GM18861 (cell line): ENCODE results near the gene NPPB.

ENCODE experiments used
- ATAC-seq: cut with Tn5 transposase; IDR thresholded peaks from one replicate; pipeline ENCODE4 v1.9.1; 2021; ENCODE audit not compliant: unreplicated experiment

NPPB gene

DNA sequence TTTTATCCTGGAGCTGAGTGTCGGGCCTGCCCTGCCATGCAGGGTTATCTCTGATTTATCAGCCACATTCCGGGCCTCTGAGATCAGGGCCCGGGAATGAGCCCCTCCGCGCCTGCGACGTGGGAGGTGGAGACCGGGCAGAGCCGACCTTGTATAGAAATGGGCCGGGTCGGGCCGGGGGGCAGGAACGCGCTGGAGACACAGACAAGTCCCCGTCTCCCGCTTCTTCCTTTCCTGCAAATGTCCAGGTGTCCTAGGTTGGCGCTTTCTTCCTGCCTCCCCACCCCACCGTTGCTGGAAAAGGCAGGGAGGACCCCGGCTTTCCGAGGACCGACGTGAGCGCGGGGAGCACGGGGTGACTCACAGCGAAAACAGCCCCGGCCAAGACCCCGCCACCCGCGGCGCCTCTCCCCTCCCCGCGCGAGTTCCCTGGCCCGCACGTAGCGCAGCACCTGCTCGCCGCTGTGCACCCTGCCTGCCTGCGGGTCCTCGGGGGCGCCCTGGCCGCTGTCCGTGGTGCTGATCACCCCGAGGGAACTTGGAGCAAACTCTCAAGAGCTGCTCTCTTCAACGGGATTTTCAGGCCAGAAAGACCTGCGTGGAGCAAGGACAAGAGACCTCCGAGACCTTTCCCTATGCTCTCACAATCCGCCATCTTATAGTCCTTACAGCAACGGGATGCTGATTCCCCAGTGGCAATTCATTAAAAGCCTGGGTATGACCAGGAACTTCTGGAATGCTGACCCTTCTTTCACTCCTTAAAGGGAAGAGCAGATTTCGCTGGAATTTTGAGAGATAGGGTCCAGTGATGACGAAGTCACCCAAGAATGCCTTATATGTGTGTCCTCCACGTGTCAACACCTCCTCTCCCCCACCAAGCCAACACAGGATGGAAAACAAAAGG, 475 bp upstream of the NPPB start:
- ATAC-seq, result no peak

GRCh38 chr1:11858158-11858557, 587 bp downstream of the NPPB start:
- ATAC-seq, result no peak

GRCh38 chr1:11857164-11857851, 1.4 kb downstream of the NPPB start:
- ATAC-seq, result no peak

- ATAC-seq, result no peak
Measured at GRCh38 chr1:11856698-11857097, 2.0 kb downstream of the NPPB start.

GRCh38 chr1:11855430-11855829, 3.3 kb downstream of the NPPB start:
- ATAC-seq, result no peak

- ATAC-seq, result no peak
Measured at GRCh38 chr1:11854519-11854918, 4.2 kb downstream of the NPPB start.

GRCh38 chr1:11851180-11851579, 7.6 kb downstream of the NPPB start:
- no peak for ATAC-seq

DNA sequence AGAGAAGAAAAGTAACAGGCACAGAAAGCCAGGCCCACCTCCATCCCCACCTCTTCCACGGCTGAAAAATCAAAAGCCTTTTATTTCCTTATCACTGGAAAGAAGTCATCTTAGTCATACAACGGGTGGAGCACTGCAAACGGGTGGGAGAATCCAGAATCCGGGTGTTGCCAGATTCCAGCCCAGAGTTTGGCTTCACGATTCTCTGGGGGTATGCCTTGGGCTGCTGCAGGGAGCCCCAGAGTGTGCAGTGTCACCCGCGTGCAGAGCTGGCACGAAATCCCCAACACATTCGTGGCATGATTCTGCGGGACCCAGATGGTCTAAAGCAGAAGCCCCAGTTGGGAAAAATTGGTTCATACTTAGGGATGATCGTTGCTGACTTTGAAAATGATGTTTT, 8.6 kb downstream of the NPPB start:
- ATAC-seq, result no peak

DNA sequence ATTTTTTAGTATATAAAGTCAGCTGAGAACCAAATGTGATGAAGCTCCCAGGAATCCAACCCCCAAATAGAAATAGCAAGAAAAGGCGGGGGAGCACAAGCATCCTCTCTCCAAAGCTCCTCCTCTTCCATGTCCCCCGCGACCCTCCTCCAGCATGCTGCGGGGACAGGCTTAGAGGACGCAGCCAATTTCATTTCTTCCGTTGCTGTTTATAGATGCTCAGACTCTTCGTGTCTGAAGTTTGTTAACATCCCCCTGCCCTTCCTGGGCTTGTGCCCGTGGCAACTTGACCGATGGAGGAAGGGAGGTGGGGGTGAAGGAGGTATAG, 10.4 kb downstream of the NPPB start:
- ATAC-seq, result no peak

- ATAC-seq, result no peak
Measured at GRCh38 chr1:11847667-11848372, 10.9 kb downstream of the NPPB start, which contains the start of gene NPPA. Gene NPPA, minus strand, starts transcription at chr1:11847783. Its CDS starts 99 bp downstream, at chr1:11847684.

DNA sequence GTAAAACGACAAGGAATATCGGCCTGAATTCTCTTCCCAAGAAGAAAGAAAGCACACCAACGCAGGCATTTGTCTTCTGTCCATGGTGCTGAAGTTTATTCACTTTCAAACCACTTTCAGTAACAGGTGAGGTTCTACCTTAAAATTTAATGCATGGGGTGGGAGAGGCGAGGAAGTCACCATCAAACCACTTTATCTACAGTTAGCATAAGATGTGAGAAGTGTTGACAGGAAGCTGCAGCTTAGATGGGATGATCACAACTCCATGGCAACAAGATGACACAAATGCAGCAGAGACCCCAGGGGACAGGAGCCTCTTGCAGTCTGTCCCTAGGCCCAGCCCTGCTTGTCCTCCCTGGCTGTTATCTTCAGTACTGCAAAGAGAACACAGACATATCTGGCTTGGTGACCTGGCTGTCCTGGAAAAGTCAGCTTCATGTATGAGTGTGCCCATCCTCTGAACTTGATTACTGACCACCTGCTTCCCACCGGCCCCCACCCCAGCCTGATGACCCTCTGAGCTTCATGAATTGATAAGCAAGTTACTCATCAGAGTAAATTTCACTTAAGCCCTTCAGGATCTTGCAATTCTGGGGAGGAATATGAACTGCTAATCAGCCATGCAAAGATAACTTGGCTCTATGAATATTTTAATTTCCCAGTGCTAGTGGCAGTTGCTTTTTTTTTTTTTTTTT, 13.0 kb downstream of the NPPB start:
- no peak for ATAC-seq

DNA sequence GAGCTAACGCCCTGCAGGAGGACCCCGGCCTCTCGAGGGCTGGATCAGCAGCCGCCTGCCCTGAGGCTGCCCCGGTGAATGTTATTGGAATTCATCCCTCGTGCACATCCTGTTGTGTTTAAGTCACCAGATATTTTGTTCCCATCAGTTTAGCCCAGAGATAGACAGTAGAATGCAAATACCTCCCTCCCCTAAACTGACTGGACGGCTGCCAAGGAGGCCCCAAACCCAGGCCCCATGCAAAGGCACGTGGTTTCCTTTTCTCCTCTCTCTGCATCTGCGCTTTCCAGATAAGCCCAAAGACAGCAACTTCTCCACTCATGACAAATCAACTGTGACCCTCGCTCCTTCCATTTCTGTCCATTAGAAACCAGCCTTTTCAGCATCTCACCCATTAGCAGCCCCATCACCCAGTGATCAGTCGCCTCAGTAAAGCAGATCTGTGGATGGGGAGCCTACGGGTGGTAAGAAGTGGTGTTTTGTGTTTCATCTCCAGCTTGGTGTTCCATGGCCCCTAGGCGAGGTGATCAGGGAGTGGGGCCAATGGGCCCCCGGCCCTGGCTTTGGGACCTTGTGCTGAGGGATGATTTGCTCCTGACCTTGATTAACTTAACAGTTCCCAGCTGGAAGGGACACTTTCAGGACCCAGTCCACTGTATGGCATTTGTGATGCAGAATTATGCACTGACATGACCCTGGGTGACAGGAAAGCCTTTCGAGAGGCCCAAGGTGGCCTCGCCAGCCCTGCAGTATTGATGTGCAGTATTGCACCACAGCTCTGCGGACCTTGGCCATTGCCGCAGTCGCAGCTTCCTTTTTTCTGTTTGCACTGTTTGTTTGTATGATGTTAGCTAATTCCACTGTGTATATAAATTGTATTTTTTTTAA, 16.3 kb downstream of the NPPB start:
- ATAC-seq, result no peak

DNA sequence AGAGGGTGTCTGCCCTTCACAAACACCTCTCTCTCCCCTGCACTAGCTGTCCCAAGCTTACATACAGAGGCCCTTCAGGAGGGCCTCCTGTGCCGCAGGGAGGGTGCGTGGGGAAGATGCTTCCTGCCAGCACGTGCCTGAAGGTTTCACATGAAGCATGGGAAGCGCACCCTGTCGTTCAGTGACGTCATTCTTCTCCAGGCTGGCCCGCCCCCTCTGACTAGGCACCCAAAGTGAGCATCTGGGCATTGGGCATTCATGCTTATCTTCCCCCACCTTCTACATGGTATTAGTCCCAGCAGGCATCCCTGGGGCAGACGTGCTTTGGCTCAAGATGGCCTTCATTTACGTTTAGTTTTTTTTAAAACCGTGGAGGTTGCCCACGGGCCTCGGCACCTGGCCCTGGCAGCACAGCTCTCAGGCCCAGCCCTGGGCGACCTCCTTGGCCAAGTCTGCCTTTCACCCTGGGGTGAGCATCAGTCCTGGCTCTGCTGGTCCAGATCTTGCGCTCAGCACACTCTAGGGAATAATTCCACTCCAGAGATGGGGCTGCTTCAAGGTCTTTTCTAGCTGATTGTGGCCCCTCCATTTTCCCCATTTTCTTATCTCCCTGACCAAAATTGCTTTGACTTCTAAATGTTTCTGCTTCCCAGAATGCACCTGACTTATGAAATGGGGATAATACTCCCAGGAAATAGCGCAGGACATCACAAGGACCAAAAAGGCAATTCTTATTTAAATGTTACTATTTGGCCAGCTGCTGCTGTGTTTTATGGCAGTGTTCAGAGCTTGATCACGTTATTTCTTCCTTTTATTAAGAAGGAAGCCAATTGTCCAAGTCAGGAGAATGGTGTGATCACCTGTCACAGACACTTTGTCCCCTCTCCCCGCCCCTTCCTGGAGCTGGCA, 17.2 kb downstream of the NPPB start:
- ATAC-seq, result no peak

DNA sequence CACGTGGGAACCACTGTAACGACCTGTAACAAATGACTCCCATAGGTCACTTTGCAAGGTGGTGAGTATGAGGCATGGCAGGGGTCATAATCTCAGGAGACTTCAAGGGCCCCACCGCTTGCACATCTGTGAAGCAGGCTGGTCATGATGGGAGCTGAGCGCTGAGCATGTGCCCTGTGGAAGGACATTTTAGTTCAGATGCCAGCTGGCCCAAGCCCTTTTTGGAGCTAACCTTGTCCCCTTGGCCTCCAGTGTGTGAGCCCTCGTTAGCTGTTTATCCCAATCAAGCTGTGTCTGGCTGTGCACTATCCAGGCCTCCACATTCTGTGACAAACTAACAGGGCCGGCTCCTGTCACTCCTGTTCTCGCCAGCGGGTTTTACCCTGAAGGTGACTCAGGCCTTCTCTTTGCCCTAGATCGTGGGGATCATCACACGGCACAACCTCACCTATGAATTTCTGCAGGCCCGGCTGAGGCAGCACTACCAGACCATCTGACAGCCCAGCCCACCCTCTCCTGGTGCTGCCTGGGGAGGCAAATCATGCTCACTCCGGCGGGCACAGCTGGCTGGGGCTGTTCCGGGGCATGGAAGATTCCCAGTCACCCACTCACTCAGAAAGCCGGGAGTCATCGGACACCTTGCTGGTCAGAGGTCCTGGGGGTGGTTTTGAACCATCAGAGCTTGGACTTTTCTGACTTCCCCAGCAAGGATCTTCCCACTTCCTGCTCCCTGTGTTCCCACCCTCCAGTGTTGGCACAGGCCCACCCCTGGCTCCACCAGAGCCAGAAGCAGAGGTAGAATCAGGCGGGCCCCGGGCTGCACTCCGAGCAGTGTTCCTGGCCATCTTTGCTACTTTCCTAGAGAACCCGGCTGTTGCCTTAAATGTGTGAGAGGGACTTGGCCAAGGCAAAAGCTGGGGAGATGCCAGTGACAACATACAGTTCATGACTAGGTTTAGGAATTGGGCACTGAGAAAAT, 18.7 kb downstream of the NPPB start:
- no peak for ATAC-seq

DNA sequence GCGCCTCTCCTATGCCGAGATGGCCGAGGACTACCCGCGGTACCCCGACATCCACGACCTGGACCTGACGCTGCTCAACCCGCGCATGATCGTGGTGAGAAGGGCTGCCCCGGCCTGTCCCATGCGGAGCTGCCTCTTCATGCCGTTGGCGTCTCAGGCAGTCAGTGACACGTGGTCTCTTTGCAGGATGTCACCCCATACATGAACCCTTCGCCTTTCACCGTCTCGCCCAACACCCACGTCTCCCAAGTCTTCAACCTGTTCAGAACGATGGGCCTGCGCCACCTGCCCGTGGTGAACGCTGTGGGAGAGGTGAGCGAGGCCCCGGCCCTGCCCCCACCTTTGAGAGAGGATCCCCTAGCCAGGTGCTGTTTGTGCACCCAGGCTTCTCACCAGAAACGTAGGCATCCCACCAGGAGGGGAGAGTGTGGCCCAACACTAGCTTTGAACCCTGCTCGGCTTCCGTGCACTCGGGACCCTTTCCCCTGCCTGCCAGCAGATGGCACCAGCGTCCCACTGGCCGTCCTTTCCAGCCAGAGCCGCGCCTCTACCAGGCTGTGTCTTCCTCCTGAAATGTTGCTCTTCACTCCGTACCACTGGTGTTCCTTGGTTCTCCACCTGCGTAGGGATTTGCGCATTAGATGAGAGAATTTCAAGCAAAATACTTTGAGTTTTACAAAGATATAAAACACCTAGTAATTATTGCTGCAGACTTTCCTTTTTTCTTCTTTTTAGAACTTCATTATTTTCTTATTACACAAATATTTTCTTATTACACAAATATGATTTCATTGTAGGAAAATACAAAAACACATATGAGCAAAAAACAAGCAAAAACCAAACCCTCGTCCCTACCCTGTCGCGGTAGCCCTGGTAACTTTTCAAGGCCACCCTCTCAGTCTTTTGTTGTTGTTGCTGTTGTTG, 20.1 kb downstream of the NPPB start:
- ATAC-seq, result no peak

DNA sequence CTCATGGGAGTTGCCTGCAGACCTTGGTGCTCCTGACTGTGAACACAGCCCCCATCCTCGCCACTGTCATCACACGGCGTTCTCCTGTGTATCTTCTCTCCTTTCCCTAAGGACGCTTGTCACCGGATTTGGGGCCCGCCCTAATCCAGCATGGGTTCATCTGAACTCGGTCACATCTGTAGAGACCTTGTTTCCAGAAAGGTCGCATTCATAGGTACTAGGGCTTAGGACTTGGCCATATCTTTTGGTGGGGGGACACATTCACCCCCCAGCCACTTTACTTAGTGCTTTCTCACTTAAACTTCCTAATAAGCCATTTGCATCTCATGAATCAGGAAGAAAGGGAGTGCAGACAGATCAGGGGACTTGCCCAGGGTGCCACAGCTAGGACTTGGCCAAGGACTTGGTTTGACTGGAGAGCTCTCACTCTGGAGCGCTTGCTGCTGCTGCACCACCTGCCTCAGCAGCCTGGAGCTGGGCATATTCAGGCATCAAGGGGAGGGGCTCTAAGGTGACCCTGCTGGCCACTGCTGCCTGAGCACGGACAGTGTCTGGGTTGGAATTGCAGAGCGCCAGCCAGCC, 20.9 kb downstream of the NPPB start:
- ATAC-seq, result no peak
